Raji (cell line): ENCODE data around the gene IGSF9.

Experiments used
- POLR2A ChIP-seq: IDR thresholded peaks from 2 replicates; pipeline ENCODE4 v1.6.1; 2011; ENCODE audit warnings: low read depth, low read length, control low read depth; ENCODE audit not compliant: insufficient read depth

Gene IGSF9

DNA sequence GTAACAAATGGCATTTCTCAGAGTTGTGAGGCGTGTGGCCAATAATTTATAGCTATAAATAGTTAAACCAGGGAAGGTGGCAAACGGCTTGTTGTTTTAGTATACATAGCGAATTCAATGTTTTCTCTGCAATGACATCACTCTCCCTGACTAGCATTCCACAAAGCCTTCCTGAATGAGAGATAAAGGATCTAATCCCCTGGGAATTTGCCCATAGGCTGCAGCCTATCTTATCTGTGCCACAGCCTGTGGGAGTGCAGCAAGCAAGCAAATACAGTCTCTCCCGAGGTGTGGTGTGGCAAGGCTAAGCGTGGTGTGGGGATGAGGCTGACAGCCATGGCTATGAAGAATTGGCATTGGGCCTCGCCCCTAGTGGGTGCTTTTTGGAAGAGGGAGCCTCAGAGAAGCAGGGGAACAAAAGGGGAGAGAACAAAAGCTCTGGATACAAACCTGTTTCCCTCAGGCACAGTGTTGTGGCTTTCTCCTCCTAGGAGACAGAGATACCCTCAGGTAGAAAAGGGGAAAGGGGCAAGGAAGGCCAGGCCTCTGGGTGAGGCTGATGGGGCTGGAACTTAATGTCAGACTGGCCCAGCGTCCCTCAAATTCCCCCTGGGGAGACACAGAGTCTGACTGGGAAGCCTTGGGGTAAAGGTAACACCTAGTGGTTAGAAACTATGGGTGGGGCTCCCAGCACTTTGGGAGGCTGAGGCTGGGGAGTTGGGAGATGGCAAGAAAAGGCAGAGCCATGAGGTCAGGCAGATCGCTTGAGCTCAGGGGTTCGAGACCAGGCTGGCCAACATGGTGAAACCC, 29.0 kb downstream of the IGSF9 start:
- no peak for TF ChIP-seq POLR2A

DNA sequence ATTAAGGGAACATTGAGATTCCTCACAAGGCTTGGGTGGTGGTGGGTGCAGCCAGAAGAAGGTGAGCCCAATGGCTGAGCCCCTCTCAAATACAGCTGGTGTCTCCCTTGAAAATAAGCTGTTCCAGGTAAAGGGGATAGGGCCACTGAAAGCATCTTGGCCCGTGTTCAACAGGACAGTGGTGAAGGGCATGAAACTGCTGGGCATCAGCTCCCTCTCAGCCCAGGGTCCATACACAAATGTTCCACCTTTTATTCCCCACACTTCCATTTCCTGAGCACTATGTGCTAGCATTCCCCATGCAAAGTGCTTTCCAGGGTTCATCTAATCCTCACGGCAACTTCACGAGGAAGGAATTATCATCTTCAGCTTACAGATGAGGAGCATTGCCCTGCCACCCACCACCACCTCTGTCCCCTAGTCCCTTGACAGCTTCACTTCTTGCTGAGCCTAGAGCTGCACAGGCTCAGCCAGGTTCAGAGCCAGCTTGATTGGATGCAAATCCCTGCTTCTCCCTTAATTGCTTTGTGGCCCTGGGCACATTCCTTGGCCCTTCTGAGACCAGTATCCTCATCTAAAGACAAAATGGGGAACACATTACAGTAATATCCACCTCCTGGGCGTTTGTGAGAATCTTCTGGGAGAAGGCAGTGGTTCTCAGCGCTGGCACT, 29.7 kb downstream of the IGSF9 start:
- TF ChIP-seq POLR2A = no peak

DNA sequence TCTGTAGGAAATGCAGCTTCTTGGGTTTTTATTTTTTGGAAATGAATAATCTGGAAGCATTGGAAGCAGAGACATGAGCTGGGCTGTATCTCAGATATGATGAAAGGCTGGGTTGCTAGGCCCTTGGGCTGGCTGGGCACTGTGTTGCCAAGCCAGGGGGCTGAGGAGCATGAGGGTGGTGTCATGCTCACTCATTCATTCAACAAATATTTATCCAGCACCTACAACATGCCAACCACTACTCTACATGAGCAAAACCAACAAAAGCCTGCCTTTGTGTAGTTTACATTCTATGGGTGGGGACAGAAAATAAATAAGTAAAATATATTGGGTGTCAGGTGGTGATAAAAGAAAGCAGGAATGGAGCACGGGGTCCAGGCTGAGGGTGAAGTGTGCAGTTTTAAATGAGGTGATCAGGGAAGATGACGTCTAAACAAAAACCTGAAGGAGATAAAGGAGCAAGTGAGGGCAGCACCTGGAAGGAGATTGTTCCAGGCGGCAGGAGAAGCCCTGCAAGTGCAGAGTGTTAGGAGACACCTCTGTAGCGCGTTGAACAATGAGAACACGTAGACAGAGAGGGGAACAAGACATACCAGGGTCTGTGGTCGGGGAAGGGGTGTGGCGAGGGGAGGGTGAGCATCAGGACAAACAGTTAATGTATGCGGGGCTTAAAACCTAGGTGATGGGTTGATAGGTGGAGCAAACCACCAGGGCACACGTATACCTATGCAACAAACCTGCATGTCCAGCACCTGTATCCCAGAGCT, 31.0 kb downstream of the IGSF9 start:
- no peak for TF ChIP-seq POLR2A

DNA sequence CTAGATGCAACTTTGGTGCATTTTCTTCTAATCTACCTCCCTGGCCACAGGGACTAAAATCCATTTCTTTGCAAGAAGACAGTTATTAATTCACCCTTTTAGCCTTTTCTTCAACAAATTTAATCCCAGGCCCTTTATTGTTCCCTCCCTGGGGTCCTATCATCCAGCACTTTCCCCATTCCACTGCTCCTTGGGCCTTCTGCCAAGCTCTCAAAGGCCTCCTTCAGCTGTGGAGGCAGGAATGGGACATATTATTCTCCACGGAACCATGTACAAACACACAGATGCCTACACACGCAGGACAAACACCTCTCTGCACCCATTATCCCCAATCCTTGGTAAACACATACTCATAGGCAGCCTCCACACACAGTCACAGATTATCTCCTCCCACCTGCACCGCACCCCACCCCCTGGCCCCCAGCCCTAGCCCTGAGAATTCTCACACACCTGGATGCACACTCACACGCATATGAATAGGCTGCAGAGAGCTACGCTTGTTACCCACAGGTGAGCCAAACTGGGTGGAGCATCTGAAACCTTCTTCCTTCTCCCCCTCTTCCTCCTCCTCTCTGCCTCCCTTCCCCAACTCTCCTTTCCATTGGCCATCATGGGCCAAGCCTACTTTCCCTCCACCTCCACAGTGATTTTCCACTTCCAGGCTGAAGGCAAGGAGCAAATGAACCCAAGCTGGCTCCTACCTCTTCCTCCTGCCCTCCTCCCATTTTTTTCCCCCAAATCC, 31.8 kb downstream of the IGSF9 start:
- no peak for TF ChIP-seq POLR2A

DNA sequence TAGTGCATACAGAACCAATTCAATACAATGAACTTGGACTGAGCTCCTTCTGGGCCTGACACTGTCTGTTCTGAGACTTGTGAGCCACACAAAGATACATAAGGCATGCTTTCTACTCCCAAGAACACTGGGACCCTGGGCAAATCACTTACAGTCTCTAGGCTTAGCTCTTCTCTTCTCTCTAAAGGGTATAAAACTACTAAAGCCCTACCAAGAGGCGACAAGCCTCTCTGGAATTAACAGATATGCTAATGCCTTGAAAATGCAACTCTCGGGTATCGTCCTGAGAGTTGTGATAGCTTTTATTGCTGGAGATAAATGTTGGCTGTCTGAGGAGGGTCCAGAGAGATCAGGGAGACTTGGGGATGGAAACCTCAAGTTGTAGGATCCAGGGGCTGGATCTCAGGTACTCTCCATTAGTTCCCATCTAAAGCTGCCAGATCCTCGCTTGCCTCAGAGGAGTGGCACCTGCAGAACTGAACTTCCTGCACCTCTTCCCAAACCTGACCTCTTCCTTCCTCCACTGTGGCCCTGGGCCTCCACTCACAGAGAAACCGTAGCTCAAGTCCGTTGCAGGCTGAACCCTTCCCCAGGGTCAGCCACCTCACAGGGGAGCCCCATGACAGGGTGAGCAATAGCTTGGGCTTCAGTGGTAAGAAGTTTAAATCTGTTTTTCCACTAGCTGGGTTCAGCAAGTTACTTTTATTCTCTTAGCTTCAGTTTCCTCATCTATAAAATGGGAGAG, 33.9 kb downstream of the IGSF9 start:
- TF ChIP-seq POLR2A = no peak

DNA sequence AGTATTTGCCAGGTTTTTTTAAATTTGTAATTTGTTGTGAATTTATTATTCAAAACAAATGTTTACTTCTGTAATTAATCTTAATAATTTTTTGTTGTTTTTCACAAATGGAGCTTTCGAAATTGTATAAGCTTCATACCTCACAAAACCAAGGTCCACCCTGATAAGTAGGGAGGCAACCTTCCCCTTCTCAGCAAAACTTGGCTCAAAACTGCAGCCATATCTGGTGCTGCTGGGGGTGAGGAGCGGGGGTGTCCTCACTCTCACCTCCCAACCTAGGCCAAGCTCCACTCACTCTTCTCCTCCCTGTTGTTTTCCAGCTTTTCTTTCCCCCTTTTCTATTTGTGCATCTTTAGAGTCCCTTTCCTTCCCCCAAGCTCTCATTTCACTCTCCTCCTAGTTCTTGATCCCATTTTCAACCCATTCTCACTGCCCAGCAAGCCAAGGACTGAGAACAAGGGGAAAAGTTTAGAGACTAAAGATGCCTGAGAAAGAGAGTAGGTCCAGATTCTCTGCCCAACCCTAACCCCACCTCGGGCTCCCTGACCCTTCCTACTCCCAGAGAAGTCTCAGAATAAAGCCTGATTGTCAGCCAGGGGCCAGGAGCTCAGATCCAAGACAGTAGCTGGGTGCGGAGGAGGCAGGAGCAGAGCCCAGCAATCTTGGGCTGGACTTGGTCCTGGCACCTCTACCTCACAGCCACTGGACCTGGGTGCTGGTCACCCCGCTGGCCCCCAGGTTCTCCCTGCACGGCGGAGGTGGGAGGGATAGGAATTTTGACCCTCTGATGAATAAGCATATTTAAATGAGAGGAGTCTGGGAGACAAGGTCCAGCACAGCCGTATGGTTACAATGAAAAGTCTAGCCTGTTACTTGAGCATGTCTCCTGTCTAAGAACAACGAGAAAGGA, 37.1 kb downstream of the IGSF9 start:
- TF ChIP-seq POLR2A = no peak

DNA sequence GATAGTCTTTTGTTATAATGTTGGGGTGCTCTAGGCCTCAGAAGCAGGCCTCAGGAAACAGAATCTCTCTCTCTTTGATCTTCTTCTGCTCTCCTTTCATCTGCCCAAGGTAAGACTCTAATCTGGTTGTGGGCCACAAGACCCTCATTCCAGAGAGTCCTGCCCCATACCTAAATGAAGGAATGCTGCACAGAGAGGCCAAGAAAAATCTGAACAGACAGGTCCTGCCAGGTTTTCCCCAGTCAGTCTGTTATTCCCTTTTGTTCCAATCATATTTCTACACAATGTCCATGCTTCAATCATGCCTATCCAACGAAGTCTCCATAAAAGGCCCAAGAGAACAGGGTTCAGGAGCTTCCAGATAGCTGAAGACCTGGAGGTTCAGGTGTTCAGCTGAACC, 38.5 kb downstream of the IGSF9 start:
- no peak for TF ChIP-seq POLR2A

DNA sequence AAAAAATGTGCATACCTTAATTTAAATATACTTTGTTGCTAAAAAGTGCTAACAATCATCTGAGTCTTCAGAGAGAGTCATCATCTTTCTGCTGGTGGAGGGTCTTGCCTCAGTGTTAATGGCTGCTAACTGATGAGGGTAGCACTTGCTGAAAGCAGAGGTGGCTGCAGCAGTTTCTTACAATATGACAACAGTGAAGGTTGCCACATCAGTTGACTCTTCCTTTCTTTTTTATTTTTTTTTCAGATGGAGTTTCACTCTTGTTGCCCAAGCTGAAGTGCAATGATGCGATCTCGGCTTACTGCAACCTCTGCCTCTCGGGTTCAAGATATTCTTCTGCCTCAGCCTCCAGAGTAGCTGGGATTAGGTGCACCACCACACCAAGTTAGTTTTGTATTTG, 42.9 kb downstream of the IGSF9 start:
- no peak for TF ChIP-seq POLR2A

DNA sequence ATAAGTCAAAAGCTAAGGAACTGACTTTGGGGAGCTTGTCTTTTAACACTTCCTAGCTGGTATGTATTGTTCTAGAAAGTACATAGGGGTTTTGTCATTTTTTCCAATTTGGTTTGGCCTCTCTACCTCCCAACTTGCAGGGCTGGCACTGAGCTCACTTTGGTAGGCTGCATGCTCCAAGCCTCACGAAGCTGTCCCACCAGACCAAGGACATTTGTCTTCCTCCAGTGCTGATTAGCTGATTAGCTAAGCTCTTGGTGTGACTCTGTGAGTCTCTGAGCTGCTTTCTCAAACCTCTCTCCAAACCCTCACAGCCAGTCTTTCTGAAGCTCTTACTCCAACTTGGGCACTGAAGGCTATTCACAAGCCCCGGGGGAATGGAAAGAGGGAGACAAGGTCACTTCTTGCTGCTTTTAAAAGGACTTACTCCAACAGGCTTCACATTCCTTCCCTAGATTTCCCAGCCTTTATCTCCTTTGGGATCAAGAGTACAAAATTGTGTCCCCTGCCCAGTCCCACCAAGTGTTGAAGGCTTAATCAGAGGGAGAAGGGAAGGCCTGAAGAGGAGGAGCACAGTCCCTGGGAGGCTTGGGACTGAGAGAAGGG, 44.6 kb downstream of the IGSF9 start:
- no peak for TF ChIP-seq POLR2A

DNA sequence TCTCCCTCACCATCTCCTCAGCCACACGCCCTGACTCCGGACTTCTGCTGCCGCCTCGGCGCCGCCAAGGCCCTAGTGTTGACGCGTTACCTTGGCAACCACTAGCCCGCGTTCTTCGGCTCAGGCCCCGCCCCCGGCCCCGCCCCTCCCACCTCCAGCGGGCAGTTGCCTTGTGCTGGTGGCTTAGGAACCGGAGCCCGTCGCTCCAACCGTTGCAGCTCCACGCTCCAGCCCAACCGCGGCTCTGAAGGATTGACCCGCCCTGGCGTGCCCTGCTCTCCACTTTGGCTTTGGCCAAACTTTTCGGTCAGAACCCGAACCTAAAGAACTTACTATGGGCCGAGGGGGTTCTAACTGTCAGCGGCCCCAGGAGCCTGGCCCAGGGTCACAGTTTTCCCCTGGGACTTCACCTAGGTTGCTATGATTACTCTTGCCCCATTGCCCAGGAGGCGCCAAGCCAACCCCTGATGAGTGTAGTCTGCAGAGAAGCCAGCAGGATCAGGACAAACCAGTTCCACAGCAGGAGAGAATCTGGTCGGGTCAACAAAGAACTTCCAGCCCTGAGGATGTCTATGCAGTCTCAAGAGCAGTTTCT, 45.2 kb downstream of the IGSF9 start, which contains the start of gene CFAP45:
TSS of gene CFAP45 (minus strand) at position 80 of the 595 bp plus-strand sequence. CDS start at position 13, 67 bp downstream.
- TF ChIP-seq POLR2A = no peak

DNA sequence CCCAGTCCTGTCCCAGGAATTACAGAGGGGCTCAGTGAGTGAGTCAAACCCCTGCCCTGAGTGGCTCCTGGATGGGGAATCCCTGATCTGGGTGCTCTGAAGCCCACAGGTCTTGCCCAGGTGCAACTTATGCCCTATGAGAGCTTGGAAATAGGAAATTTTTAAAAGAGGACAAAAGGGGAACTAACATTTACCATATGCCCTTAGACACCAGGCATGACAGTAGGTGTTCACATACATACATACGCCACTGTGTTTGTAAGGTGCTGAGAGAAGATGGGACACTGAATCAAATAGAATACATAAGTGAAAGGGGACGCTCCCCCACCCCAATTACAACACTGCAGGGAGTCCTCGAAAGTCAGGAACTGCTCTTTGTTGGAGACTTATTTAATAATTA, 46.9 kb downstream of the IGSF9 start:
- no peak for TF ChIP-seq POLR2A

DNA sequence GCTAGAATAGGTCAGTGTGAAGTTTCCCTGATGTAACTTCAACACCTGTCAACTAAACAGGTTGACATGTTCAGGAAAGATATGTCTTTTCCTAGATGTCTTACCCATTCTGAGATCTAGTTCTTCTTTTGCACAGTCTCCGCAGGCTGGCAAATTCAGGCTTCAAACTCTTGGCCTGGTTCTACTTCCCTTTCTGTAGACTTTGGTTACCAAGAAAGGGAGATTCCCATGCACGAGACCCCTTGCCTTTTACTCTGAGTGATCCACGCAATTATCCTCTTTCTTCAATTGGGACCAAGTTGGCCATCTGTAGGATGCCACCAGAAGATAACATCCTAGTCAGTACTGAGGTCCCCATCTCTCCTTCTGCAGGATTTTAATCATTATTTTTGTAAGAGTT, 47.5 kb downstream of the IGSF9 start:
- TF ChIP-seq POLR2A = no peak

DNA sequence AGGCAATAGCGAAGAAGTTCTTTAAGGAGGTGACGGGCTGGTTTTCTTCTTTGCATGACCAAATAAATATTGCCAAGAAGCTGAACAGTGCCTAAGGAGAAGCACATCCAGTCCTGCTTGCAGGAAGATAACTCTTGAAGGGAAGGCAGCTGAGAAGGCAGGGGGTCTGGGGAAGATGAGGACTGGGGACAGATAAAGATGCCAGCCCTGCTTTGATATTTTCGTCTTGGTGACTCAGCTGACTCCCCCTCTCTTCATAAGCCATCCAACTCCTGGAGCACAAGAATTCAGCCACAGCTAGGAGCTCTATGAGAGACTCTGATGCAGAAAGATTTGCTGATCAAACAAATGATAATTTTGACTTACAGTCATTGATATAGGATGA, 48.9 kb downstream of the IGSF9 start:
- TF ChIP-seq POLR2A = no peak
